Measurements from ENCODE around the gene GLI3.

The GLI3 gene

GRCh38 chr7:42236266-42236975, 588 bp downstream of the GLI3 start:
- DNase-seq (ENCODE audit: low spot score), result no peak

DNA sequence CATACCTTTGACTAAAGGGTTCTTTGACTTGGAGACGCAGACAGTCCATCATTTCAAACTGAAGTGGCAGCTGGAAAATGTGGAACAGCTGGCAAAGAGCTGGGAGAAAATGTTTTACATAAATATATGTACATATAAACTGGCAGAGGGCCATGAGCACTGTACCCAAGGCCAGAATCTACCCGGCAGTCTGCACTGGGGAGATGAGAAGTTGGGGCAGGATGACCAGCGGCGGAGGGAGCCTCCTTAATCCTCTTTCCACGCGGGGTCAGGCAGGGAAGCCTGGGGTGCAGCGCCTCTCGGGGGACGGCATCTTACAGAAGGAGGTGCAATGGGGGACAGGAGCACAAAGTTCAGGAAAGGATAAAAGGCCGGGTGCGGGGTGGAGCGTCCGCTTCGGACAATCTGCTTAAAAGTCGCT, 1.3 kb downstream of the GLI3 start:
- no peak for DNase-seq (ENCODE audit: low spot score)

DNA sequence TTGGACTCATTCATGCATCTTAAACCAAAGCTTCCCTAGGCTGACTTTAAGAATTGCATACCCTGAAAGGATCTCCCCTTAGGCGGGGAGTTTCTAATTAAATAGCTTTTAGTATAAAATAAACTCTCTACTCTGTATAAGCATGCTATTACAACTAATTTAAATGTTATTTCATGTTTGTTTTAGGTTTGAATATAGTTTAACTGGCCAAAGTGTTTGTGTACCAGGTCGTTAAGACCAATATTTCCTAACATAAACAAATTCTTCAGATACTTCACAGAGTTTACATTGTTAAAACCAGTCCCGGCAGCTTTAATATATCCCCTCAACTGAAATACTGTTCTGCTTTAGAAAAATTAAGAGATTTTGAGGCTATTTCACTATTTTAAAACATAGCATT, 2.3 kb downstream of the GLI3 start:
- no peak for DNase-seq (ENCODE audit: low spot score)

- no peak for DNase-seq (ENCODE audit: low spot score)
Measured at GRCh38 chr7:42233695-42234331, 3.2 kb downstream of the GLI3 start.

GRCh38 chr7:42233171-42233570, 3.8 kb downstream of the GLI3 start:
- no peak for DNase-seq (ENCODE audit: low spot score)

DNA sequence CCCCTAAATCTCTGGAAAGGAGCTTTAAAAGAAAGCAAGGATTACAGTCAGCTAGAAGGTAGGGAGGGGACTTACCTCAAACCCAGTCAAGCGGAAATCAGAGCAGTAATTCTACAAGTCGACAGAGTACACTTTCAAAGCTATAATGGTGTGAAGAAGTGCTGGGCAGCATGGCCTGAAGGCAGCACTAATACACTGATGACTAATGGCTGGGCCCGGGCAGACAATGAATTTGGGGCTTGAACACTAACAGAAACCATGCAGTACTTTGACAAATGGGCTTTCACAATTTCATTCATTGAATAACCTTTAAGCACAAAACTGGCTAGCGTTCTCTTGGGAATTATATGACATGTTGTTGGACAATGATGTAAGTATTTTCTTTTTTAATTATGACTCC, 4.7 kb downstream of the GLI3 start:
- DNase-seq (ENCODE audit: low spot score), result peak; percentile 22

- no peak for DNase-seq (ENCODE audit: low spot score)
Measured at GRCh38 chr7:42231043-42231787, 5.8 kb downstream of the GLI3 start.

DNA sequence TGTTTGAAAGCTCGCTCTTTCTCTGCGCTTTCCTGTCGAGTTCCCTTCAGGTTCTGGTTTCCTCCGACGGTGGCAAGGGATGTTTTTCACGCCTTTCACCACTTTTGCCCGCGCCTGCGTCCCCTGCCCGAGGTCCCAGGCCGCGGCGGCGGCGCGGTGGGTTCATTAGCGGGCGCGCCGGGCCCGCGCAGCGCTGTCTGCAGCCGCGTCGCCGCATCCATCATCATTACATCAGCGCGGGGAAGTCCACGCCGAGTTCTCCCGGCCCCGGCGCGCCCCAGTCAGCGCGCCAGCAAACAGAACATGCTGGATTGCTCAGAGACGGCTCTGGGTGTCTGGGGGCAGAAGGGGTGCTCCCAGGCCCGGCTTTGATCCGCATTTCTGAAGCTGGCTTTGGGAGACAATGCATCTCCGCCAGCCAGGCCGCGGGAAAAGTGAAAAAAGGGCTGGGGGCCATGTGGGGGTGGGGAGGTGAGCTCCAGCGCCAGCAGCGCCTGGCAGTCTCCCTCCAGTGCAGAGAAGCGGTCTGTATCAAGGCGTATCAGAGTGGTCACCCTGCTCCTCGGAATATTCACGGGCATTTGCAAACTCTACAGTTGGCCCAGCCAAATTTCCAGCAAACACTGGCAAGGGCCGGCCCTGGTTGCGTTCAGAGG, 8.9 kb downstream of the GLI3 start:
- no peak for DNase-seq (ENCODE audit: low spot score)

DNA sequence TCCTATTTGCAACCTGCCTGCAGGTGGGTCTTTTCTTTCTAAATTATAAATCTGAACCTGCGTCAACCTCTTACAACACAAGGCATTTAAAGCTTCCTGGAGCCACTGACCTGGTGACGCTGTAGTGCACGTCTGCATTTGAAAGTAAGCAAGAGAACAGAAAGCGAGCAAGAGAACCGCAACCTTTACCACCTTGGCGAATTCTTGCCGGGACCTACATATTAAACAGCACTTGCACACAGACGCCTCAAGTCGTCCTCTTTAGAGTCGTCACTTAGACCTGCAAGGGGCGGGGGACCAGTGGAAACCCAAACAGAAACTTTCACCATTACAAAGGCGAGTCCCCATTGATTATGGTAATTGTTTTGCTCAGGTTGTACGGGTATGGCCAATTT, 9.5 kb downstream of the GLI3 start:
- DNase-seq (ENCODE audit: low spot score), result no peak

DNA sequence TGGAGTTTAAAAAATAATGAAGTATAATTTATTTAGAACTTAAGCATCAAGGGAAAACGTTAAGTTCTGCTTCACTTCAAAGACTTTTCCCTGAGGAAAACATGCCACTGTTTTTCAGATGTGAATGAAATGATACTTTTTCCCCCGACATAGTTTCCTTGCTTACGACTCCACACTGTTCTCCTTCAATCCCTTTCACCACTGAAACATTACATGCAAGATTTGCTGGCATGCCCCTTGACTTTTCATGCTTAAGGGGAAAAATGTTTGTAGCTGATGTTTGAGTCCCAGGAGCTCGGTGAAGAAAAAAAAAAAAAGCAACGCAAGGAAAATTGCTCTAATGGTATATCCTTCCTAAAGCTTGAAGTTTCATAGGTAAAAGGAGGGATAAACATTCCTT, 10.0 kb downstream of the GLI3 start:
- DNase-seq (ENCODE audit: low spot score), result no peak

GRCh38 chr7:42226354-42226941, 10.6 kb downstream of the GLI3 start:
- no peak for DNase-seq (ENCODE audit: low spot score)

DNA sequence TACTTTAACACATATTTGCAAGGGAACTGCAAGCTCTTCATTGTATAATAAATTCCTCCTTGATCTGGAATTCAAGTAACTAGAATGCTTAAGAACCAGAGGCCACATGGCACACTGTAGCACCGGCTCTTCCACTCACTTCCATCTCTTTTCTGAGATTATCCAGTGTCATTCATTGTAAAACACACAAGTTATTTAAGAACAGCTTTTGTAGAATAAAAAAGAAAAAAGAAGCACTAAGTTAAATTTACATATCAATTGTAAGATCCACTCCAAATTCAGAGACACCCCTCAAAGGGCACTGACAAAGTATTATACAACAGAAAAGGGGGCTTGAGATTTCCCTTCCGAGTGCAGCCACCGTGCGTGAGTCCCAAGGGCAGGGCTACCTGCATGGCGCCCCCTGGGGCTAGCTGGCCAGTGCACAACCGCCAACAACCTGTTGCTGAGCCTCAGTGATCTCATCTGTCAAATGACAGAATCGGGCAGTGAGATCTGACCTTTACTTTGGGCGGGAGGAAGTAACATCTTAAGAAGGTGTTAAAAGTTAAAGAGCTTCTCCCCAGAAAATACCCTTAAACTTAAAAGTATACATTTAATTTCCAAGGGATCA, 12.5 kb downstream of the GLI3 start:
- no peak for DNase-seq (ENCODE audit: low spot score)

- no peak for DNase-seq (ENCODE audit: low spot score)
Measured at GRCh38 chr7:42222891-42223290, 14.1 kb downstream of the GLI3 start.

DNA sequence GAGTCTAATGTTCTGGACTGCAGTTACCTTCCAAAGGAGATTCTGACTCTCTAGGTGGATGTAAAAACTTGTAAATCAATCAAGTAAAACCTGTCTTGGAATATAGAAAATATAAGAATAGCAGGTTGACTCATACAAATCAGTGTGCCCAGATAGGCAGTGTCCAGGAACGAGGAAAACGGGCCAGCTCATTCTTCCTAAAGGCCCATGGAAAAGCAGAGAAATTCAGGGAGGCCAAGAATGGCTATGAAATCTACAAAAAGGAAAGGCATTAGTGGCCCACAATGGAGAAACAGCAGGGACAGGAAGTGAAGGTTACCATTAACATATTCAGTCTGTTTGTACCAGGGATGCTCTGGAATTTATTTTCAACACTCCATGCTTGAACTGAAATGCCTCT, 14.9 kb downstream of the GLI3 start:
- DNase-seq (ENCODE audit: low spot score), result no peak

DNA sequence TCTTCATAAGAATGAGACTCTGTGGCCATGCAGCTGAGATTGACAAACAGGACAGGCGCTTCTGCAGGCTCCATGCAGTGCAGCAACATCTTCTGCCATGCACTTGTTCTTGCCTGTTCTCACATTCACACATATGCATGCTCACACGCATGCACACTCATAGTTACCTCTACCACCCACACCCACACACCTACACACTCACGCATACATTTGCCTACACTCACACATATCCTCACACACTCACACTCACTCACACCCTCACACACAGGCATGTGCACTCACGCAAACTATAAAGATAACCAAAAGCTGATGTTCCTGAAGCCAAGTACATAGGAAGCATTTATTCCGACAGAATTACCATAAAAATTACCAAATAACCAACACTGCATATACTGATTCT, 15.7 kb downstream of the GLI3 start:
- no peak for DNase-seq (ENCODE audit: low spot score)

DNA sequence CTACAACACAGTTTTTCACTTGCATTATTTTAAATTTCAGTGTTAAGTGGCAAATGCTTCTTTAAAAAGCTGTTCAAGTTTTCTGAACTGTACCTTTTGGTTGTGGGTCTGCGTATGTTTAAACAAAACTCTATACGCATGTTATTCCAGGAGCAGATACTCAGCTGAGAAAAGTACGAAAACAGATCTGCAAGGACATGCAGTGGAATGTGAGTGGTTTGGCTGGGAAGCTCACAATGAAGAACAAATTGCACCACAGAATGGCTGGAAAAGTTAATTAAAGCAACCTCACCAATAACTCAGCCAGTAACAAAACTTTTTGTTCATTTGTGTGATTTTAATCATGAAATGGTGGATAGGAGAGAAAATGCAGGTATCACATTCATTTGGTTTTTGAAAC, 17.6 kb downstream of the GLI3 start:
- no peak for DNase-seq (ENCODE audit: low spot score)

- DNase-seq (ENCODE audit: low spot score), result no peak
Measured at GRCh38 chr7:42218248-42218647, 18.8 kb downstream of the GLI3 start.

DNA sequence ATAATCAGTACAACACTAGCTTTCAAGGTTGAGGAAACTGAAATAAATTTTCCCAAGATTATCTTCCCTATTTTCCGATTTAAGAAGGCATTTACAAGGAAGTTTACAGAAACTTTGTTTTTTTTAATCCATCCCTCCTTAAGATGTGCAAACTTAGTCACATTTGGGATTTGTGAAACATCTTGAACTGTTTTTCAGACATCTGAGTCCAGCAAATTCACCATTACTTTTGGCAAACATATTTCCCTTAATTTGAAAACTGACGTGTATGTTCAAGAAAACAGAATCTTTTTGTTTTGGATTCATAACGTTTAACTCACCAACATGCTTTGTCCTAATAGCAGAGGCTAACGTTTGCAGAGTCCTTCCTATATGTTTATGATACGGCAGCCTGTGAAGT, 19.5 kb downstream of the GLI3 start:
- DNase-seq (ENCODE audit: low spot score), result no peak

DNA sequence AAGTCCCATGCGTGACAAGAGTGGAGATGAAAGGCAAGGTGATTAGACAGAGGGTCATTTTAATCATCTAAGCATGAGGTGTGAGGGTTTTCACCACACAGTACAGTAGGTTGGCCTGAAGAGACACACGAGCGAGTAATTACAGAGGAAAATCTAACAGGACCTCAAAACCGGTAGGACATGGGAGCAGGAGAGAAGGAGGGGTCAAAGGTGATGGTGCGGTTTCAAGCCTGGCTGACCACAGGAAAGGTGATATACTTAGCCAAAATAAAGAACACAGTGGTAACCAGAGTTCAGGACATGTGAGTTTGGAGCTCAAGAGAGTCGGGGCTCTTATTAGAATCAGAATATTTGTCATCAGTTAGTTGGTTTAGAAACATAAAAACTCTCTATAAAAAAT, 20.0 kb downstream of the GLI3 start:
- no peak for DNase-seq (ENCODE audit: low spot score)

- DNase-seq (ENCODE audit: low spot score), result no peak
Measured at GRCh38 chr7:42214060-42214679, 22.8 kb downstream of the GLI3 start.

DNA sequence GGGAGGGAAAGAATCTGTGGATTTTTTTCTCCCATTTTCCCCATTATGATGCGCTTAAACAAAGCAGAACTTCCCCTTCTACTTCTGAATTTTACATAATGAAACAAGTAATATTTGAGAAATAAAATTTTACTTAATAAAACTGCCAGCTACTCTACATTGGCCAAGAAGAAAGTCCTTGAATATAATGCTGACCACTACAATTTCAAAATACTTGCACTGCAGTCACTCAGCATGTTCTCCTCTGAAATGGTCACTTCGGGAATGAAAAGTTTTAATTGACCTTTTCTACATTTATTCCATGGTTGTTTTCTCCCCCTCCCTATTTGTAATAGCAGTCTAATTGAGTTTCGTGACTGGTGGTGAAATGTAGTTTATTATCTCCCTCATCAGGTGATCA, 23.9 kb downstream of the GLI3 start:
- DNase-seq (ENCODE audit: low spot score), result no peak

Data from LoVo (cell line).